Prostate gland (tissue), 2 donors: ENCODE measurements around the gene AHSP.

Experiments used
- POLR2A ChIP-seq: fragments of 450-650 bp; IDR thresholded peaks from one replicate; pipeline ENCODE4 v1.6.1; 2016; ENCODE audit warnings: antibody characterized with exemption, mild to moderate bottlenecking
- POLR2AphosphoS5 ChIP-seq: sonication (generic); formaldehyde crosslinking; IDR thresholded peaks from one replicate; pipeline ENCODE4 v1.6.1; 2017; ENCODE audit warnings: antibody characterized with exemption
- TF ChIP-seq, protein P1 (sequence below), 4 experiments: fragments of 200-600 bp in 2 of 4; fragments of 450-650 bp in 2 of 4; sonication (generic) in 2 of 4; IDR thresholded peaks; 1 replicate in 3 of 4; 2 replicates in 1 of 4; pipeline ENCODE4 v1.5.1; 2016 to 2019; ENCODE audit warnings: antibody characterized with exemption in 4 of 4, mild to moderate bottlenecking in 2 of 4, moderate library complexity in 2 of 4

DNA sequence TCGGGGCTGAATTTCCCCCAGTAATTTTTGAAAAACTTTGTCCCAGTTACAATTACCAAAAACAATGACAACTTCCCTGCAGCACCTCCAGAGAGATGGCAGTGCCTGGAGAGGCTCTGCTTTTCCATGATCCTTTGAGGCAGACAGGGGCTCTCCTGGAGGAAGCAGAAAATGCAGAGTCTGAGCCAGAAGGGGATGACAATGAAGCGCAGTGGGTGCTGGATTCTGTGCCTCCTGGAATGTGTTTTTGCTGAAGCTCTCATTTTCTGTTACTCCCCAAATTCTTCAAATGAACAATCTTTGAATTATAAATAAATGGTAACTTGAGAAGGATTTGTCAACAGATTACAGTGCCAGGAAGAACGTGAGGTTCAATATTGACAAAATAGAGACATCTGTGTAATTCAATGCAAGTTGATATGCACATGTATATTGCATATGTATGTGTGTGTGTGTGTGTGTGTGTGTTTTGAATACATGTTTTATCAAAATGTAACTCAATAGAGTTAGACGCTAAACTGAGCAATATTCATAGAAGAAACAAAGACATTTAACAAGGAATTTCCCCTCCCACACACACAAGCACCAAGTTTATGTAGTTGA is 9.8 kb upstream of the AHSP start:
- no peak for TF ChIP-seq POLR2A
- TF ChIP-seq POLR2AphosphoS5 = no peak
- TF ChIP-seq, protein P1, sequence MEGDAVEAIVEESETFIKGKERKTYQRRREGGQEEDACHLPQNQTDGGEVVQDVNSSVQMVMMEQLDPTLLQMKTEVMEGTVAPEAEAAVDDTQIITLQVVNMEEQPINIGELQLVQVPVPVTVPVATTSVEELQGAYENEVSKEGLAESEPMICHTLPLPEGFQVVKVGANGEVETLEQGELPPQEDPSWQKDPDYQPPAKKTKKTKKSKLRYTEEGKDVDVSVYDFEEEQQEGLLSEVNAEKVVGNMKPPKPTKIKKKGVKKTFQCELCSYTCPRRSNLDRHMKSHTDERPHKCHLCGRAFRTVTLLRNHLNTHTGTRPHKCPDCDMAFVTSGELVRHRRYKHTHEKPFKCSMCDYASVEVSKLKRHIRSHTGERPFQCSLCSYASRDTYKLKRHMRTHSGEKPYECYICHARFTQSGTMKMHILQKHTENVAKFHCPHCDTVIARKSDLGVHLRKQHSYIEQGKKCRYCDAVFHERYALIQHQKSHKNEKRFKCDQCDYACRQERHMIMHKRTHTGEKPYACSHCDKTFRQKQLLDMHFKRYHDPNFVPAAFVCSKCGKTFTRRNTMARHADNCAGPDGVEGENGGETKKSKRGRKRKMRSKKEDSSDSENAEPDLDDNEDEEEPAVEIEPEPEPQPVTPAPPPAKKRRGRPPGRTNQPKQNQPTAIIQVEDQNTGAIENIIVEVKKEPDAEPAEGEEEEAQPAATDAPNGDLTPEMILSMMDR (IDR thresholded peaks at IDR 0.05) = no peak
